Islet precursor cell (in vitro differentiated cells): Measurements from ENCODE around the gene MYO7B.

Experiments
- DNase-seq: peaks from one replicate; pipeline ENCODE4 v3.0.0-alpha.2; 2018

Gene MYO7B

DNA sequence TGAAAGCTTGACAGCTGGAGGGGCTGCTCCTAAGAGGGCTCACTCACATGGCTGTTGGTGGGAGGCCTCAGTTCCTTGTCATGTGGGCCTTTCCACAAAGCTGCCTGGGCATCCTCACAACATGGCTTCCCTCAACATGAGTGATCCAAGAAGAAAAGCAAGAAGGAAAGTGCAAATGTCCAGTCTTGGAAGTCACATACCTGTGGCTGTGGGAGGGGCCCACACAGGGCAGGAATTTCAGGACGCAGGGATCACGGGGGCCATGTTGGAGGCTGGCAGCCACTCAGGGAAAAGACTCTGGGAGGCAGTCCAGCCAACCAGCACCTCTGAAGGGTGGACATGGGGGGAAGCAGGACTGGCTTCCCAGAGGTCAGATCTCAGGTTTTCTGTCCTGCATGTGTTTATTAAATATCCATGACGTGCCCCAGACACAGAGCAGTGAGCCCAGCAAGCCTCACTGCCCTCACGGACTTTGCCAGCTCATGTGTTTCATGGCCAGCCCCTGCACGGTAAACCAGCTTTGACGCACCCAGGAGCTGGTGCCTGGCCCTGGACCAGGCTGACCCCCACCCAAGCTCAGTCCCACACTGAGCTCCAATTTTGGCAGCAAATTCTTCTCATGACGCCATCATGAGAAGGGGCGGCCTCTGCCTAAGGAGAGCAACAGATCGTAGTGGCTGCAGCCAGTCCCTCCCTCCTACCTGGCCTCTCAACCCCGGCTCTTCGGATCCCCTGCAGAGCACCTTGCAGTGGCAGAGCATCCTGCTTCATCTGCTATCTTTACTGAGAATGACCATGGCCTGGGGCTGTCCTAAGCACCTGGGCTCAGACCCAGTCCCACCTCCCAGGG is 75.8 kb downstream of the MYO7B start:
- DNase-seq: peak; percentile 47

DNA sequence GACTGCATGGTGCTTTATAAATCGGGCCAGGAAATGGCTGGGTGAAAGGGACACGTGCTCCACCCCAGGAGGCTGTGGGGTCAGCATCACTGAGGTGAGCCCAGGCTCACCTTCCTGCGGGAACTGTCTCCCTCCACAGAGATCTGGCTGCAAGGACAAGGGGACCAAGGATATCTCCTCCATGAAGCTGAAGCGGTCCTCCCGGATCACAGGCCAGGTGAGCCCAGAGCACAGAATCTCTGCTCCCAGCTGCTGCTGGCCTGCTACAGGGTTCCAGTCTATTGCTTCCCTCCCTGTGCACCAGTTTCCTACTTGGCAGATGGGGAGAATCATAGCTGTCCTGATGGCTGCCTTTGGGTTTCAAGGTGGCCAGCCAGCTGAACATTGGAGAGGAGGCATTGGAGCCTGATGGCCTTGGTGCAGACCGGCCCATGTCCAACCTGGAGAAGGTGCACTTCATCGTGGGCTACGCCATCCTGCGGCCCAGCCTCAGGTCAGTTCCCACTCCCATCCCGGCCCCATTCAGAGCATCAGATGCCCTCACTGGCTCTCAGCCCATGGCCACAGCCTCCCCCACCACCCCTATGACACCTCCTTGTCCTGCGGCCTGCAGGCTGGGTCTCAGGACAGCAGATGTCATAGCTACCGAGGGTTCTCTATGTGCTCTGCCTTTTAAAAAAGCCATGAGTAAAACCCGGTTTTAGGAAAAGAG is 76.8 kb downstream of the MYO7B start:
- peak; percentile 38 for DNase-seq

DNA sequence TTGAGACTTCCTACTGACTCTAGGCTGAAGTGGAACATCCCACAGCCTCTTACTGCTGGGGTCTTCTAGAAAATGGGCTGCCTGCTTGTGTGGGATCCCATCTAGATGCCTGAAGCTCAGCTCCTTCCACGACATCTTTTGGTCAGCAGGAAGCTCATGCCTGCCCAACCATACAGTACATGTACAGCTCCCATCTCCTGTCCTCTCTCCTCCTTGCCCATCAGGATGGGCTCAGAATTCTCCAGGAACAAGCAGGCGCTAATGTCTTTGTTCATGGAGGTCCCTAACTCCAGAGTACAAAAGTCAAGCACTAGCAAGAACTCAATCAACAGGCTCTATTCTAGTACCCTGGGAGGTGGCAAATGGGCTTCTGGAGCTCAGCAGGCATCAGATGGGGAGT is 78.8 kb downstream of the MYO7B start:
- no peak for DNase-seq

DNA sequence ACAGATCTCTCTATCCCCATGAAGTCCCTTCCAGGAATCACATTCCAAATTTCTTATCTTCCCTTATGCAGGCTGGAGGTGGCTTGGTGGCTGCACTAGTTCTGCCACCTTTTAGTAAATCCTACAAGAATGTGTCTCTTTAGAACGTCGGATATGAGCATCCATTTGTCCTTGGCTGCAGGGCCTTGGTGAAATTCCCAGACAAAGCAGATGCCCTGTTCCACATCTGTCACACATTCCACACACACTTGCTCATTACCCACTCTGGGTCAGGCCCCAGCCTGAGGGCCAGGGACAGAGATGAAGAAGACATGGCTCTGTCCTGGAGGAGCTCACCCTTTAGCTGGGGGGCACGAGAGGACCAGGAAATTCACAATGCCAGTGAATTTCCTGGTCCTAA is 79.2 kb downstream of the MYO7B start:
- DNase-seq: peak; percentile 91

DNA sequence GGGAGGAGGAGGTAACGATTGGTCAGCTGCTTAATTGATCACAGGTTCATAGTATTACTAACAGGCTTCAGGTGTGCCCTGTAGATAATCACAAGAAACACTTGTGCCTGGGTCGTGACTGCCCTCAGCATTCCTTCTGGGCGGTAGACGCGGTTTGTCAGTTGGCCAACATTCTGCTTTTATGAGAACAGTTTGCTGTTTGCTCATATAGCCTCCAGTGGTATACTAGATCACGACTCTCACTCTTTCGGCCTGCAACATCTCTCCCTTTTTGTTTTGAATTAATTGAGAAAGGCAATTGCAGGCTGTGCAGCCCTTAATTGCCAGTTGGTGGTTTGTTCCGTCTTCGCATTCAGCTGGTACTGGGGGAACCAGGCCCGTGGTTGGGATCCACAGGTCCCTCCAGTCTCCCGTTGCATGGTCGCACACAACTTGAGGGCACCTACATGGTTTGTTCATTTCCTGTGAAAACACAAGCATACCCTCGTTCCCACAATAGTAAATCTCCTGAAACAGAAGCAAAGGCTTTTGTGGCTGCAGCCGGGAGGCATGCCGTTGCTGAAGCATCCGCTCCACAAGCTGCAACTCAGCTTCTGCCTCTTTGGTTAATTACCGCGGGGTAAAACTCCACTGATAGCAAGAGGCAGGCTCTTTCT is 80.2 kb downstream of the MYO7B start:
- DNase-seq: peak; percentile 40

GRCh38 chr2:127618551-127619202 is 83.2 kb downstream of the MYO7B start:
- DNase-seq: peak; percentile 54

GRCh38 chr2:127619203-127619590 is 83.7 kb downstream of the MYO7B start:
- peak; percentile 10 for DNase-seq

- DNase-seq: peak; percentile 51
Observed at GRCh38 chr2:127619877-127620705, 84.6 kb downstream of the MYO7B start.

GRCh38 chr2:127620866-127621265 is 85.4 kb downstream of the MYO7B start:
- DNase-seq: peak; percentile 29

DNA sequence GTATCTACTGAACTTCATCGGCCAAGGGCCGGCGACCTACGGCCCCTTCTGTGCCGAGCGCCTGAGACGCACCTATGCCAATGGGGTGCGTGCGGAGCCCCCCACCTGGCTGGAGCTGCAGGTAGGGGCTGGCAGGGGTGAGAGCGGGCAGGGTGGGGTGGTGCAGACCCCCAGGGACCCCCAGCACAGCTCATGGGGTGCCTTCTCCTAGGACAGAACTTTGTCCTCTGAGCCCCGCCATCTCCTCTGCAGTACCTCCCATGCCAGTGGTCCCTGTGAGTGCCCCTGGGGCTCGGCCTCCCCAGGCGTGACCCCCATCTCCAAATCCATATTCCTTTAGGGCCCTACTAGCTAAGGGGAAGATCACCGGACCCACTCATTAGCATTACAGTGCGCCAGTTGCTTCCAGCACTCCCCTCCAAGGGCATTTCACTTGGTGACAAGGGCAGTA is 86.5 kb downstream of the MYO7B start:
- DNase-seq: peak; percentile 37

DNA sequence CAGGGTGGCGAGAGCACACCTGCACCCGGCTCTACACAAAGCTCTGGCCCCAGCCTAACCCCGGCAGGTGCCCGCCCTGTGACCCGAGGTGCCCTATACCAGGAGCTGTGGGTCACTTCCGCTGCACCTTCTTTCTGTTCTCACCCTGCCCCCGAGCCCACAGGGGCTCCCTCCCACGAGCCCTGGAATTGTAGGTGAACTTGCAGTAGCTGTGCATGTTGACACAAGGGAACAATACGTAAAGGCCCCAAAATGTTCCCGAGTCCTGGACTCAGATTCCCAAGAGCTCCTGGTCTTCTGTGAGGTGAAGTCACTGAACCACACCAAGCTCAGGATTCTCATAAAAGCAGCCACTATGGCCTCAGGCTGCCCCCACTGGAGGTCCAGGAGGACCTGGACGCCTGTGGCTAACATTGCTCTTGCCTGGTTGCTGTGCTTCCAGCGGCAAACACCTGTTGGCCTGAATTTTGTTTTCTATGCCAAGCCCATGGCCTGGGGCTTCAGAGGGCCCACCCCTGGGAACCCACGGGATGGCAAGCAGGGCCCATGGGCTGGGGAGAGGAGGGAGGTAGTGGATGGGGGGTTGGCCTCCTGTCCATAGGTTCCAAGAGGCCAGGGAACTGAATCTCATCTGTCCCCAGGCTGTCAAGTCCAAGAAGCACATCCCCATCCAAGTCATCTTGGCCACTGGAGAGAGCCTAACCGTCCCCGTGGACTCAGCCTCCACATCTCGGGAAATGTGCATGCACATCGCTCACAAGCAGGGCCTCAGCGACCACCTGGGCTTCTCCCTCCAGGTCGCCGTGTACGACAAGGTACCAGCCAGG is 87.3 kb downstream of the MYO7B start:
- peak; percentile 48 for DNase-seq

- peak; percentile 56 for DNase-seq
Observed at GRCh38 chr2:127623388-127624319, 88.2 kb downstream of the MYO7B start.

DNA sequence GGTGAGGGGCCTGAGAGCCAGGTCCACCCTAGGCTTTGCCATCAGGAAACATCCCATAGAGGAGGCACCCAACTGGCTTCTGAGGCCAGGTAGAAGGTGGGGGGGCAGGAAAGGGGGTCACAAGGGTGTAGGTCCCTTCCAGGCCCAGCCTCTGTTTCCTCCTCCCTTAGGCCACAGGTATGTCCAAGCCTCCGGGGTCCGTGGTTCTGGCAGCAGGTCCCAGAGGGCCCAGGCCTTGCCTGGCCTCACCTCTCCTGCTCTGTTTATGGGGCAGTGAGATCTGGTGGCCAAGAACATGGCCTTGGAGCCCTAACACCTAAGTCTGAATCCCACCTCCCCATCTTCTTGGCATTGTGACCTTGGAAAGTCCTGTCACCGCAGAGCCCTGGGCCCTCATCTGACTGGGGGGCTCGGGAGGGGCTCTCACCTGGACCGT is 88.9 kb downstream of the MYO7B start:
- no peak for DNase-seq

DNA sequence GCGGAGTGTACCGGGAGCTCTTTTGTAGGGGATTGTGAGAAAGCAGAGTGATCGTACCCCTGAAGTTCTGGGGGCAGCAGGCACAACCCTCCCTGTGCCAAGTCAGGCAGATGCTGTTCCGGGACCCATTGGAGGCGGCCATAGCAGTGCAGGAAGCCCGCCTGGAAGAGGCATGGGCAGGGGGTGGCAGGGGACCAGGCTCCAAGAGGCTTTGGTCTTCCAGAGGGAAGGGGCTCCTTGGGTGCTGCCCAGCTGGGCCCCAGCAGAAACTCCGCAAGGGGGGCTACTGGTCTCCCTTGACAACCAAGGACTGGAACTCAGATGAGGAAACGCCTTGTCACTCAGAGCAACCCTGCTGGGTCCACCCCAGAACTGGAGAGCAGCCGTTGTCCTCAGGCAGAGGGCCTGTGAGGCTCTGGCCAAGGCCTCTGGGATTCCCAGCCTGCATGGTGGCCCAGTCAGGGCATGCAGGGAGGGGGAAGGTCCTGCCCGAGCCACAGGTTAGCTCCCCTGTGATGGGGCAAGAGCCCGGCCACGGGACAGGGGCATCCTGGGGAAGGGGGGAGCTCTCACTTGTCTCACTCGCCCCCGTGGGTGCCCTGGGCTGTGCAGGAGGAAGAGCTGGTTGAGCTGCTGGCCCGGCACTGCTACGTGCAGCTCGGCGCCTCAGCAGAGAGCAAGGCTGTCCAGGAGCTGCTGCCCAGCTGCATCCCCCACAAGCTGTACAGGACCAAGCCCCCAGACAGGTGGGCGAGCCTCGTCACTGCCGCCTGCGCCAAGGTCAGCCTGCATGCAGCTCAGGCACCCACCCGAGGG is 89.5 kb downstream of the MYO7B start:
- DNase-seq: no peak

- DNase-seq: no peak
Observed at GRCh38 chr2:127625572-127625951, 90.1 kb downstream of the MYO7B start.

GRCh38 chr2:127626175-127626574 is 90.7 kb downstream of the MYO7B start:
- no peak for DNase-seq

- DNase-seq: no peak
Observed at GRCh38 chr2:127626917-127627739, 91.6 kb downstream of the MYO7B start.
